HL-60/S4 (cell line): ENCODE measurements around the gene KDM2A.
"Not testable (repeated sequence)": the region's sequence is repeated elsewhere in the genome, so short reads cannot be mapped to it uniquely, and the experiment has no call there.

Experiments used
- in situ Hi-C: fragments of 300-500 bp; cut with MboI; formaldehyde crosslinking; loops from 2 replicates; pipeline ENCODE4 v1.14.3; 2022; ENCODE audit warnings: low sequenced_read_pairs

The KDM2A gene

DNA sequence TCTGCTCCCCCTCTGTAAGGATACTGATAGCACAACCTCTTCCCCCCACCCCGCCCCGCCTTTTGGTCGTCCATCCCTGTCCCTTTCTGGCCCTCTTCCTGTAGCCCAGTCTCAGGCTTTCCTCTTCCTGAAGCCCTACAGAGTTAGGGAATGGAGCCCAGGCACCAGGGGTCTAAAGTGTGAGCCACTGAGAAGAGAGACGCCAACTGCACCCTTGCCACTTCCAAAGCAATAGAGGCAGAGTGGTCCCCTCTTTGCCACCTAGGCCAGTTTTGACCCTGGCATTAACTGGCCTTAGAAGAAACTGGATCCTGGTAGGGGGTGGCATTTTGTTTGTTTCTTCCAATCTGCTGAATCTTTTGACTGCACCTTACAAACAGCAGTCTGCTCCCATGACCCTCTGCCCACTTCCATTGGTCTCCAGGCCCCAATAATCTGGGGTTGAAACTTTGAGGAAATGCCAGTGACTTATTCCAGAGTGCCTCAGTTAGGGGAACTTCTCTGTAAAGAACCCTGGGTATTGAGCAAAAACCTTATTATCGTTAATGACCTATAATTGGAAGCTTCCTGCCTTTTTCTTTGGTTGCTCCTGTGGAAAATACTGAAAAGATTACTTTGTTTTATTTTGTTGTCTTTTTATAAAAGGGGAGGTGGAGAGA, 137.5 kb downstream of the KDM2A start:
- in situ Hi-C loops: no loop called here

DNA sequence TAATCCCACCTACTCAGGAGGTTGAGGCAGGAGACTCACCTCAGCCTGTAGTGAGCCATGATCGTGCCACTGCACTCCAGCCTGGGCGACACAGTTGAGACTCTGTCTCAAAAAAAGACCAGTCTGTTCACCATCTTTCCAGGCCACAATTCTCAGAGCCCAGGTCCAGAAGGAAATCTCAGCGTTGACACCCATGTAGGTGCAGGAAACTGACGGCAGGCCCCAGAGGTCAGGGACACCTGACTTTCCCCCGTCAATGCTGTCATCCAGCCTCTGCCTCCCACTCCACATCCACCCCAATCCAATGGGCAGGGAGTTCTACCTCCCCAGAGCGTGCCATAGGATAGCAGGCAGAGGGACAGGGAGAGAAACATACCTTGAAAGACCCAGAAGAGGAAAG, 141.3 kb downstream of the KDM2A start:
- in situ Hi-C loops: no loop called here

DNA sequence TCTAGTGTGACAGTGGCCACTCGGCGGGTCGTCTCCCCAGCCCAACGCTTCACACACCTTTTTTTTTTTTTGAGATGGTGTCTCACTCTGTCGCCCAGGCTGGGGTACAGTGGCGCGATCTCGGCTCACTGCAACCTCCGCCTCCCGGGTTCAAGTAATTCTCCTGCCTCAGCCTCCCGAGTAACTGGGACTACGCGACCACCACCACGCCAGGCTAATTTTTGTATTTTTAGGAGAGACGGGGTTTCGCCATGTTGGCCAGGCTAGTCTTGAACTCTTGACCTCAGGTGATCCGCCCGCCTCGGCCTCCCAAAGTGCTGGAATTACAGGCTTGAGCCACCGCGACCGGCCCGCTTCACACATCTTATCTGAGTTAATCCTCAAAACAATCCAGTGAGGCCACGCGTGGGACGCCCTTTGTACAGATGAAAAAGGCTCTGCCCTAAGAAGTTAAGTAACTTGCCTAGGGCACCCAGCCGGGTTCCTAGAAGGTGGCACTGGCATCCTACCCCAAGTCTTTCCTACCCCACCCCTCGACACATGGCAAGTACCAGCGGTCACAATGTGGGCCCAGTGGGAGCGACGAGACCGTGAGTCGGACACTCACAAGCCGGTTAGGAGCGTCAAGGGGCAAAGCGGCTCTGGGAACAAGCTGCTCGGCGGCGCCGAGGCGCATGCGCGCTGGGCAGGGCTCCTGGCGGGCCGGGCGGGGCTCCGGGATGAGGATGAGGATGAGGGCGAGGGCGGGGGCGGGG, 142.0 kb downstream of the KDM2A start:
- in situ Hi-C loops: not testable (repeated sequence)

DNA sequence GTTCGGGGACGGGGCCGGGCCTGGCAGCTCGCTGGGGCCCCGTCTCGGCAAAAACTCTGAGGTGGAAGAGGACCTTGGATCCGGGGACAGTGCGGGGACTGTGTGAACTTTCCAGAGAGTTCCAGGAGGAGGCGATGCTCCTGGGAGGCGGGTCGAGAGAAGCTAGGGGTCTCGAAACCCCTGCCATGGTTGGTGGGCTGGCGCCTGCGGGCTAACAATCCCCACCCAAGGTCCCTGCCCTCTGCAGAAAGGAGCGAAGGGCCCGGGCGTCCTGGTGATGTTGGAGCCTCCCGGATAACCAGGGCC, 142.5 kb downstream of the KDM2A start:
- in situ Hi-C loops: no loop called here

DNA sequence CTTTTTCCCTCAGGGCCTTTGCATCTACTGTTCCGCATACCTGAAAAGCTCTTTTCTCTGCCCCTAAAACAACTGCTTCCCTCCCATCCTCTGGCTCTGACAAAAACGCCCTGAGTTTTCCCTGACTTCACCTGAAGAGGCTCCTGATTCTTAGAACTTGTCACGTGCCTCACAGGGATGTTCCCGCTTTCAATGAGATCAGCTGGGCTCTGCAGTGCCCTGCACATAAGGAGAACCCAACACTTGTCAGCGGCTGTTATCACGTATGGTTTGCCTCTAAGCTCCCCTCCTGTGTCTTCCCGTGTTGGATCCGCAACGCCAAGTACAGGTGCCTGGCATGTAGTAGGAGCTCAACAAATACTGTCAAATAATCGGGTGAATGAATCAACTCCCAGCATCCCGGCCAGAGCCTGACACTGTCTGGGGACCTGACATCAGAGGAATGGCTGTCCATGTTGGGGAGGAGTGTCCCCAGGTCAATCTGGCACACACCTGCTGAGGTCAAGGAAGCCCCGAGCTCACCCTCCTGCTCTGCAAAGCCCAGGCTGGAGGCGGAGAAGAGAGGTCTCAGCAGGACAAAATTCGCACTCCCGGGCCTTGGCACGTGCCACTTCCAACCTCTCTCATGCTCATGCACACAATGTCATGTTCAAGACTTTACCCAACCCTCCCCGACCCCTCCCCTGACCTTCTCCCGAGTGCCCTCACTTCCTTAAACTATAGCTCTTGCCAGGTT, 143.1 kb downstream of the KDM2A start:
- in situ Hi-C loops: no loop called here

DNA sequence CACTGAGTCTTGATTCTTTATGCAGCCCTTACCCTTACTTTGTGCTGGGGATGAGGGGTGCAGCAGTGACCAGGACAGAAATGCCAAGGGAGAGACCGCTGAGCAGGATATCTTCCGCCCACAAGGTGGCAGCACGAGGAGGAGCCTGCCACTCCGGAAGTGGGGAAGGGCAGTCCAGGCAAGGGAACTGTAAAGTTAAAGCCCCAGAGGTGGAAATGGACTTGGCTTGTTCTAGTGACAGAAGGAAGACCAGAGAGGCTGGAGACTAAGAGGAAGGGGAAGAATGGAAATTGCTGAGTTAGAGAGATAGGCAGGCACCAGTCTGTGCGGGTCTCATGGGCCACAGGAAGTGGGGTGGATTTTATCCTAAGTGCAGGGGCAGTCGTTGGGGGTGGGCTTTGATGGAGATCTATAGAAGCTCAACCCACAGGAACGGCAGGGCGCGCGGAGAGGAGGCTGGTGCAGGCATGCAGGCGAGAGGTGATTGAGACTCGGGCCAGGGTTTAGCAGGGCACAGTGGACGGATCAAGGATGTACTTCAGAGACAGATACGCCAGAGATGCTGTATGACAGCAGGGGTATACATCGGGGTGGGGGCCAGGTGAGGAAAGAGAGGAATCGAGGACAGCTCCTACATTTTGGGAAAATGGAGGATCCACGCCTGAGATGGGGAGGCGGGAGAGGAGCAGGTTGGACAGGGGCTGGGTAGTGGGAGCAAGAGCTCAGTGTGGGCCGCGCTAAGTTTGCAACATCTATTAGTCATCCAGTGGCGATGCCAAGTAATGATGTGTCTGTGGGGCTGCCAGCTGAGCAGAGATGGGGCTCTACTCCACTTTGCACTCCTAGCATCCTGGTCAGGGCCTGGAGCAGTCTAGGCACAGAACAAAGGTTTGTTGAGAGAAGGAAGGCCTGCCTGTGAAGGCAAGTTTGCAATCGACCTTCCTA, 143.9 kb downstream of the KDM2A start:
- in situ Hi-C loops: no loop called here

DNA sequence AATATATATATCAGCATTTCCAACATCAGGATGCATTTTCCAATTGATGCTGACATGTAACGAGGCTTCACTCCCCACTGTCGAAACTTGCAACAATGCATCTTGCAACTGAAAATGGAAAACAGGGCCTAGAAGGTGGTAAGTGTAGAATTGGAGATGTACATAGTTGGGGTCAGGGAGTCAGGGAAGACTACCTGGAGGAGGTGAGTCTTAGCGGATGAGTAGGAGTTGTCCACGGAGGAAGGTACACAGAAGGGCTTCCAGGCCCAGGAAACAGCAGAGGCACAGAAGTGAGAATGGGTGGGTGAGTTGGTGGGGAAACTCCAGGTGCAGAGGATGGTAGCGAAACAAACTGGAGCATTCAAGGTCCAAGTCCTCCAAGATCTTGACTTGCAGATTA, 145.2 kb downstream of the KDM2A start:
- in situ Hi-C loops: no loop called here

DNA sequence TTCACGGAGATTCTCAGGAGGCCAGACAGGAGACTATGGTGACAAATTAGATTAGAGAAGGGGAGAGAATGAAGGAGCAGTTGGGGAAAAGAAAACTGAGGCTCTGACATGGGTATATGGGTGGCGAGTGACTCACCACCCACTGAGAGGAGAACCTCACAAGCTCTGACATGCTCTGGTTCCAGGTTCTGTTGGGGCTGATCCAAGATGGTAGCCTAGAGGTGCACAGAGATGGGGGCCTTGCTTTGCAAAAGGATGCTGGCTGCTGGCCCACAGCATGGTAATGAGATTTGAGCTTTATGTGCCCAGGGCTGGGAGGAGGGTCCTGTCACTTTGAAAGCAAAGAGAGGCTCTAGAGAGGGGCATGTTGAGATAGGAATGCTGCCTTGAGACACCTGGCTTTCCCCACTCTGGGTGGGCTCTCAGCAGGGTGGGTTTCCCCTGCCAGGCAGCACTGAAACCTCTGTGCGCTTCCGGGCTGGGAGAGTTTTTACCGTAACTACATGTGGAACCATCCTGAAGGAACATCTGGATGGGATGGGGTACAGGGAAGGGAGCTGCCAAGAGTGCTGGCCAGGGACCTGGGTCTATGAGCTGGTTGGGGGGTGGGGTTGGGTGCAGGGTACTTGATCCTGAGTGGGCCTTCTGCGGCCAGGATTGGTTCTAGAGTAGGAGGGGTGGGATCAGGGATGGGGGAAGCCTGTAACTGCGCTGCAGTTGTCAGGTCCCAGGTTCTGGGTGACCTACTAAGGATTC, 146.0 kb downstream of the KDM2A start:
- in situ Hi-C loops: no loop called here

DNA sequence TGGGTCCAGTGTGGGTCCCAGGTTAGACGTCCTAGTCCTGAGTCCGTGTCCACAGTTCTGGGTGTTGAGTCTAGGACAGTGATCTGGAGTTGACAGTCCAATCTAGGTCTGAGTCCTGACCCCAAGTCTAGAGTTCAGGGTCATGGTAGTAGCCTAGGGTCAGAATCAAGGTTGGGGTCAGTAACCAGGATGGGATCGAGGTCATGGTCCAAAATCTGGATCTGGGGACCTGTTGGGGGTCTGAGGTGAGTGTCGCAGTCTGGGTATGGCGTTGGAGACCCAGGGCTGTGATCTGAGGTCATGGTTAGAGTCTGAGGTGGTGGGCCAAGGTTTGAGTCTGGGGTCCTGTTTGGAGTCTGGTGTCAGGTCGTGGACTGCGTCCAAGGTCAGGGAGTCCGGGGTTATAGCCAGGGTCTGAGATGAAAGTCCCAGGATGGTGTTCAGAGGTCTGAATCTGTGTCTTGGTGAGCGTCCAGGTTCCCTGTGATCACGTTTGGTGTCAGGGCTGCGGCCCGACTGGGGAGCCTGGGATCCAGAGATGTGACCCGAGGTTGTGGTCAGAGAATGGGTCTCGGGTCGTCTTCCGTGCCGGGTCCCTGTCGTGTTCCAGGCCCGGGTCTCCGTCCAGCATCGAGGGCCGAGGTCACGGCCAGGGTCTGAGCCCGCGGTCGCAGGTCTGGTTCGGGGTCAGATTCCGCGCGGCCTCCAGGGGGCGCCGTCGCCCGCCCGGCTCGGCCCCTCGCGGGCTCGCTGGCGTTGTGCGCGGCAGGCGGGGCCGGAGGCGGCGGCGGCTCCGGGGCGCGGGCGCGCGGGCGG, 146.8 kb downstream of the KDM2A start:
- in situ Hi-C loops: no loop called here

DNA sequence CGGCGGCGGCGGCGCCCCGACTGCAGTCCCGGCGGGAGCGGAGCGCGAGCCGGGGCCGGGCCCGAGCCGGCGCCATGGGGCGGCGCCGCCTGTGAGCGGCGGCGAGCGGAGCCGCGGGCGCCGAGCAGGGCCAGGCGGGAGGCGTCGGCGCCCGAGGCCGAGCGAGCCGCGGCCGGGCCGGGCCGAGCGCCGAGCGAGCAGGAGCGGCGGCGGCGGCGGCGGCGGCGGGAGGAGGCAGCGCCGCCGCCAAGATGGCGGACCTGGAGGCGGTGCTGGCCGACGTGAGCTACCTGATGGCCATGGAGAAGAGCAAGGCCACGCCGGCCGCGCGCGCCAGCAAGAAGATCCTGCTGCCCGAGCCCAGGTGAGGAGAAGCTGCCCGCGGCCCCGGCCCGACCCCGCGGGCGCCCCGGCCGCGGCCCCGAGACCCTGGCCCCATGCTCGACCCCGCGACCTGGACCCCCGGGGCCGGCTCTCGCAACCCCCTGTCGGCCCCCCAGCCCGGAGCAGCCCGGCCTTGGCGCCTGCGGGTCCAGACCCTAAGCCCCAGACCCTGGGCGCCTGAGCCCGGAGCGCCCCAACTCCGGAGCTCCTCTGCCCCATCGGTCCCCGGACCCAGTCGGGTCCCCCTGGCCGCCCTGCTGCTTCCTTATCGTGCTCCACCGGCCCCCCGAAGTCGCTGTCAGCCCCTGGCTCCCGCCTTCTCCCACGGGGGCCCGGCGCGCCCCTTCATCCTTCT, 147.6 kb downstream of the KDM2A start, which contains the start of gene GRK2:
Gene GRK2, plus strand, starts transcription at position 25 of the 739 bp plus-strand sequence. Its CDS starts 227 bp downstream, at position 252.
- in situ Hi-C loops: no loop called here

DNA sequence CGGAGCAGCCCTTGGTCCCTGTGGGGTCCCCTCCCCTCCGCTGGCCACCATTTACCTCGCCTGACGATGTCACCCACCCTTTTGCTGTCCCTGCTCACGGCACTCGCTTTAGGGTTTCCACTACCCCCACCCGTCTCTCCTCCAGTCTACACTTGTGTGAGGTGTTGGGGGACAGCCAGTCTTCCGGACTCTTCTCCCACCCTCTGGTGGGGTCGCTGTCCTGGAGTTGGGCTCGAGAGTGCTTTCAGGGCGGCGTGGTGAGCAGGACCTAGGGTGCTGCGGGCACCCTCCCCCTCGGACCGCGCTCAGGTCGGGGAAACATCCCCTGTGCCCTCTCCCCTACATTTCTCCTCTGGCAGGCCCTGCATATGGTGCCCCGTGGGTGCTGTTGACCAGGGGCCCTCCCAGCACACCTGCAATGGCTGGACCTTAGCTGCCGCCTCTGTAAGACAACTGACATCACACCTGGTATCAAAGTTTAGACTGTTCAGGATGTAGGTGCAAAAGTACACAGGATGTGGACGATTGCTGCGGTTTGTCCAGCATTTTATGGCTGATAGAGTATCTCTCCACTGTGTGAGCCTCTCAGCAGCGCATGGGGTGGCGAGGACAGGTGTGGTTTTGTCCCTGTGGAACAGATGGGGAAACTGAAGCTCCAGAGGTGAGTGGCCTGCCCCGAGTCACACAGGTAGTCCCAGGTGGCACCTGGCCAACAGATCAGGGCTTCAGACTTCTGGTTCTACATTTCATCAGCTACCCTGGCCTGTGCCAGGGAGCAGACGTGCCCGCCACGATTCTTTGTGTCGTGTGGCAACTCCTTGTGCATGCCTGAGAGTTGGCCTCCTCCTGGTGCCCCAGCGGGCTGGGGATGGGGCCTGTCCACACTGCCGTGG, 148.4 kb downstream of the KDM2A start:
- in situ Hi-C loops: no loop called here

DNA sequence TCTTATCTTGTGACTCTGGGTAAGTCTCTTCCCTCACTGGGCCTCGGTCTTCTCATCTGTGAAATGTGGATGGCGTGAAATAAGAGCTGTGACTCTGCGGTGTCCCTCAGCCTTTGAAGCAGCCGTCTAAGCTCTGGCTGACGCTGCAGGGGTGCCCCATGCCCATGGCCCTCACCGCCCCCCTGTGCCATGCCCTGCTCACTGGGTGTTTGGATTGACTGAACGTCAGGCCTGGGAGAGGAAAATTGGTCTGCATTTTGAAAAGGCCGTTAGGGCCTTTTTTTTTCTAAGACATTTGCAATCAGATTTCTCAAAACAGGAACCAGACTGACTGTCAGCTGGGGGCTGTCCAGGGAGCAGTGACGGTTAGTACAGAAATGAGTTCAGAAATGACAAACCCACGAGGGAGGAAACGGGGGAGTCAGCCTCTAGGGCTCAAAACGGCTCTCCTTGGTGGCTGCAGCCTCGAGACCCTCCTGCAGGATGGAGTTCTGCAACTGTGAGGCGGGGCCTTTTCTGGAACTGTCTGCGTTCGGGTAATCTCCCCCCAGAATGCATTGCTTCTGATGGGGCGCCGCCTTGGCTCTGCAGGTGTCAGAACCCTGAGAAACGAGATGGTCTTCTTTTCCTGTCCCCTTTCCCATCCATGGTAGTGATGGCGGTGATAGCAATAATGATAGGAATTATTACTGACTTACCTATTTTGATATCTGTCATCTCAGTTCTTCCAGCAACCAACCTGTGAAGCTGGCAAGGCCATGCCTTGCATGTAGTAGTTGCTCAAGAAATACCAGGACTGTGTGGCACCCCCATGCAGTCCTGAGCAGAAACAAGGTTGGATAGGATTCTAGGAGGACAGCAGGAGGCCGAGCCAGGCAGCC, 149.3 kb downstream of the KDM2A start:
- in situ Hi-C loops: no loop called here

DNA sequence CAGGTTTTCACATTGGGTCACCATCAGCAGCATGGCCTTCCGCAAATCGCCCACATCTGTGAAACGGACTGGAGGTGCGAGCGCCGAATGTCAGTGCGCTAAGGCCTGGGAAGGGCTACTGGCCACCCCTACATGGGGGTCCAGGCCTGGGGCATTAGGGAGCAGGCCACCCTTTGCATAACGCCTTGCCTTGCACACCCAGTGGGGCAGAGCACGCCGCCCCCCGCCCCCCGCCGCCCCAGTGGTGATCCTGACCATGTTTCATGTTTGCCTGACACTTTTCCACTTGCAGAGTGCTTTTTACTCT, 149.9 kb downstream of the KDM2A start:
- in situ Hi-C loops: no loop called here

DNA sequence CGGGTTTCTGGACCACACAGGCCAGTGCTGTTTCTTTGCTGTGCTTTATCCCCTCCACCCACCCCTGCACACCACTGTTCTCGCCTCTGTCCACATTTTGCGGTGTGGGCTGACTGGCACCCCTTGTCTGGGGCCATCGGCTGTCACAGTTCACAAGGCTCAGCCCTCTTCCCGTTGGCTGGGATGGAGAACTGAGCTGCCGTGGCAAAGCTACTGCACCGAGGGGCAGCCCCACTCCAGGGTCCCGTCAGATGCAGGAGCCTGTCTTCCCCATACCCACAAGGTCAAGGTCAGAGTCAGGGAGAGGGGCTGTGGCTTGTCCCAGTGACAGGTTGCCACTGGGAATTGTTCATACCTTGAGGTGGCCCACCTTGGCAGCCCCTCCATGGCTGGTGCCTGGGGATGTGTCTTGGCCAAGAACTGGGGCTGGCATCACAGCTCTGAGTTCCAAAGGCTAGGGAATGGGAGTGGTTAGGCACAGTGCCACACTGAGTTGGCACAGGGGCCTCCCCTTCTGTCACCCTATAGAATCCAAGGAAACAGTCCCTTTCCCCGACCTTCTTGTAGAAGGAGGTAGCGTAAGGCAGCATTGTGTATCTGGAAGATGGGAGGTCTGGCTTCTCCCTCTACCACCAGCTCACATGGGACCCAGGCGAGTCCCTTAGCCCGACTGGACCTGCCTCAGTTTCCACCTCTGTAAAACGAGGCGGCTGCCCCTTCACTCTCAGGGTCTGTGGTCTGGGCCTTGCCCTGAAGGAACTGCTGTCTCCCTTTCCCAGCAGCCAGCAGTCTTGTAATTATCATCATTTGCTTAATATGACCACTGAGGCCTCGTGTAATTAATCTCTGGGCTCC, 150.6 kb downstream of the KDM2A start:
- in situ Hi-C loops: no loop called here

DNA sequence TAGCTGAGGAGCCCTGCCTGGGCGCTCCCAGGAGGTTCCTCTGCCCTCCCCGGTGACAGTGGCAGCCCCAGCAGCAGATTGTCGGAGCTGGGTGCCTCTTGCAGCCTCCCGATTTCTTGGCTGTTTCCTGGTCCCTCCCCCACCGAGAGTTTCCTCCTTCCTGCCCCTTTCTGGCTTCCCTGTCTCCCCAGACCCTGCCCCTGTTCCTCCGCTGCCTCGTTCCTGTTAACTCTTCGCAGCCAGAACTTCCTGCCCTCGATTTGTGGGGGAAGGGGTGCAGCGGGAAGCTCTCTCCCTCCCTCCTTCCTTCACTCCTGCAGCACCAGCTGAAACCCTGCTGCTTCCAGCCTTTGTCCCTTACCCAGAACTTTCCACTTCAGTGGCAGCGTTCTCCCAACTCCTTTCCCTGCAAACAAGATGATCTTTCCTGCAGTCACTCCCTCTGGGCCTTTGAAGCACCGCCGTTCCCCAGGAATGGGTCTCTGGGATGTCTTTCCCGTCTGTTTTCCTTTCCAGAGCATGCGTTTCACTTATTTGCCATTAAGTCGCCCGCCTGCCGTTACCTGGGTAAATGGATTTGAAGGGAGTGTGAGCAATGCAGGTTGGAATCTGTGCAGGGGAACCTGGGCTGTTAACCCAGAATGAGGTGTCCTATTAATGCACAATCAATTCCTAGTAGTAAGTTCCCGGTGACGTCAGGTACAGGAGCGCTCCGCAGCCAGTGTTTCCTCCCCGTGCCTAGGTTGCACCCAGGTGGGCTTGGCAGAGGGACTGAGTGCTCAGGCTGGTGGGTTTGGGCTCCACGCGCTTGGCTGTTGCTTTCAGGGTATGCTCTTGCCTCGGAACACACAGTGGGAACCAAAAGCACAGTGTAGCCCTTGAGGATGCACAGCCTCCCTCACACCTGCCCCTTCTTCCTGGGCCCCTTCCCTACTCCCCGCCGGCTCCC, 151.5 kb downstream of the KDM2A start:
- in situ Hi-C loops: no loop called here
